ENCODE results near the gene ACACB. TPM values are rescaled to one million over a fixed set of nuclear protein-coding genes. Genes with fewer than 3 reads are reported as not detected.

ACACB gene
- polyA plus RNA-seq, 2 of the 4 experiments (the other 2 are of a cell fraction), result 6.8 to 7.6 TPM

GRCh38 chr12:109305547-109305946, 189.2 kb downstream of the ACACB start:
- H3K9me3 ChIP-seq, result no peaks in the 10 kb centered on the region
- FAIRE-seq (no peak), DNase-seq (ENCODE audit: low read depth in 1 of 2, low spot score in 1 of 2) (no peak), ATAC-seq (no peak)
- H3K4me2 ChIP-seq, result no peak overlapping the region
- no peak overlapping the region for H3K27ac ChIP-seq
- TF ChIP-seq, protein P1, sequence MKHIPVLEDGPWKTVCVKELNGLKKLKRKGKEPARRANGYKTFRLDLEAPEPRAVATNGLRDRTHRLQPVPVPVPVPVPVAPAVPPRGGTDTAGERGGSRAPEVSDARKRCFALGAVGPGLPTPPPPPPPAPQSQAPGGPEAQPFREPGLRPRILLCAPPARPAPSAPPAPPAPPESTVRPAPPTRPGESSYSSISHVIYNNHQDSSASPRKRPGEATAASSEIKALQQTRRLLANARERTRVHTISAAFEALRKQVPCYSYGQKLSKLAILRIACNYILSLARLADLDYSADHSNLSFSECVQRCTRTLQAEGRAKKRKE (CRISPR knock-in tag; IDR thresholded peaks at IDR 0.05; ENCODE audit: low read depth), result no peak
- TF ChIP-seq JUN (IDR thresholded peaks at IDR 0.05), result no peak
- TF ChIP-seq HEYL (CRISPR knock-in tag; IDR thresholded peaks at IDR 0.05), result no peak
- TF ChIP-seq FOSL2 (IDR thresholded peaks at IDR 0.05), result no peak
- TF ChIP-seq FOSL2 (CRISPR knock-in tag; IDR thresholded peaks at IDR 0.05), result peak; percentile 15; the same call in 1 of the 2 replicates
- ChIA-PET CTCF (interaction anchor here (1.1 to 1.4 kb wide), 4 partner anchors 8 to 193 kb away, joined by 3 to 5 read pairs (median 4); no protein-coding TSS in a partner anchor), POLR2A (no interaction called here)
- 58% methylated on average over 6 of the region's 6 CpGs for WGBS (ENCODE audit: missing lambda C conversion rate)
- H3K4me3 ChIP-seq, result no peak overlapping the region
- peaks cover 9% of the 10 kb centered on the region; the same call in 2 of the 3 replicates for H3K4me1 ChIP-seq

GRCh38 chr12:109307051-109307450, 190.7 kb downstream of the ACACB start:
- 71% methylated on average over 9 of the region's 9 CpGs for WGBS (ENCODE audit: missing lambda C conversion rate)
- Histone ChIP-seq H3K4me2 (no peak overlapping the region), H3K4me1 (peaks cover 14% of the 10 kb centered on the region; the same call in 2 of the 3 replicates), H3K27ac (no peak overlapping the region), H3K4me3 (no peak overlapping the region), H3K9me3 (no peaks in the 10 kb centered on the region)
- FAIRE-seq, result no peak
- no peak for TF ChIP-seq FOXS1 (CRISPR knock-in tag; IDR thresholded peaks at IDR 0.05)
- no peak for DNase-seq (ENCODE audit: low read depth in 1 of 2, low spot score in 1 of 2)
- ChIA-PET POLR2A (no interaction called here), CTCF (interaction anchor here (0.7 to 1.4 kb wide), 2 partner anchors 9 to 78 kb away, joined by 3 read pairs; no protein-coding TSS in a partner anchor)
- no peak for ATAC-seq

GRCh38 chr12:109308534-109309380, 192.4 kb downstream of the ACACB start, which contains the start of gene FOXN4:
Gene FOXN4, minus strand, starts transcription at chr12:109309284. Its CDS starts 963 bp downstream, at chr12:109308321.
- H3K9me3 ChIP-seq, result no peaks in the 10 kb centered on the region
- FAIRE-seq (no peak), ATAC-seq (peak; percentile 42 to 74; a peak in 3 of 6 replicates), DNase-seq (ENCODE audit: low read depth in 1 of 2, low spot score in 1 of 2) (peak in 1 of 2 experiments; percentile 43)
- H3K27ac ChIP-seq, result peak within 1 kb of the TSS; percentile 64 to 79
- peaks cover 14% of the 10 kb centered on the region; the same call in 2 of the 3 replicates for H3K4me1 ChIP-seq
- POLR2A ChIA-PET, result no interaction called here
- peak within 1 kb of the TSS; percentile 99 for H3K4me2 ChIP-seq
- CTCF ChIA-PET, result interaction anchor here (0.5 to 1.1 kb wide), 5 partner anchors 8 to 87 kb away, joined by 3 read pairs; no protein-coding TSS in a partner anchor
- WGBS (ENCODE audit: missing lambda C conversion rate), result 16% methylated on average over 28 of the region's 43 CpGs
- peak within 1 kb of the TSS; percentile 59 for H3K4me3 ChIP-seq
- no peak for TF ChIP-seq FOSB (CRISPR knock-in tag; IDR thresholded peaks at IDR 0.05)
- no peak for TF ChIP-seq NFE2L2 (conservative IDR thresholded peaks at IDR 0.05; ENCODE audit: low read length)
- TF ChIP-seq SREBF2 (IDR thresholded peaks at IDR 0.05), result no peak
- TF ChIP-seq POLR2AphosphoS2 (conservative IDR thresholded peaks at IDR 0.05; ENCODE audit: low read length), result no peak
- TF ChIP-seq USF2 (IDR thresholded peaks at IDR 0.05), result no peak
- no peak for TF ChIP-seq EHF (CRISPR knock-in tag; IDR thresholded peaks at IDR 0.05)
- no peak for TF ChIP-seq MAZ (IDR thresholded peaks at IDR 0.05; ENCODE audit: borderline replicate concordance, low read depth, low read length)
- TF ChIP-seq HOXB5 (CRISPR knock-in tag; IDR thresholded peaks at IDR 0.05), result no peak
- no peak for TF ChIP-seq RAD21 (conservative IDR thresholded peaks at IDR 0.05 in 1 of 2, IDR thresholded peaks at IDR 0.05 in 1 of 2)
- no peak for TF ChIP-seq POLR2A (IDR thresholded peaks at IDR 0.05; ENCODE audit: low read length)
- TF ChIP-seq CBX8 (IDR thresholded peaks at IDR 0.05), result peak; percentile 44; the same call in 1 of the 2 replicates
- TF ChIP-seq, protein P2, sequence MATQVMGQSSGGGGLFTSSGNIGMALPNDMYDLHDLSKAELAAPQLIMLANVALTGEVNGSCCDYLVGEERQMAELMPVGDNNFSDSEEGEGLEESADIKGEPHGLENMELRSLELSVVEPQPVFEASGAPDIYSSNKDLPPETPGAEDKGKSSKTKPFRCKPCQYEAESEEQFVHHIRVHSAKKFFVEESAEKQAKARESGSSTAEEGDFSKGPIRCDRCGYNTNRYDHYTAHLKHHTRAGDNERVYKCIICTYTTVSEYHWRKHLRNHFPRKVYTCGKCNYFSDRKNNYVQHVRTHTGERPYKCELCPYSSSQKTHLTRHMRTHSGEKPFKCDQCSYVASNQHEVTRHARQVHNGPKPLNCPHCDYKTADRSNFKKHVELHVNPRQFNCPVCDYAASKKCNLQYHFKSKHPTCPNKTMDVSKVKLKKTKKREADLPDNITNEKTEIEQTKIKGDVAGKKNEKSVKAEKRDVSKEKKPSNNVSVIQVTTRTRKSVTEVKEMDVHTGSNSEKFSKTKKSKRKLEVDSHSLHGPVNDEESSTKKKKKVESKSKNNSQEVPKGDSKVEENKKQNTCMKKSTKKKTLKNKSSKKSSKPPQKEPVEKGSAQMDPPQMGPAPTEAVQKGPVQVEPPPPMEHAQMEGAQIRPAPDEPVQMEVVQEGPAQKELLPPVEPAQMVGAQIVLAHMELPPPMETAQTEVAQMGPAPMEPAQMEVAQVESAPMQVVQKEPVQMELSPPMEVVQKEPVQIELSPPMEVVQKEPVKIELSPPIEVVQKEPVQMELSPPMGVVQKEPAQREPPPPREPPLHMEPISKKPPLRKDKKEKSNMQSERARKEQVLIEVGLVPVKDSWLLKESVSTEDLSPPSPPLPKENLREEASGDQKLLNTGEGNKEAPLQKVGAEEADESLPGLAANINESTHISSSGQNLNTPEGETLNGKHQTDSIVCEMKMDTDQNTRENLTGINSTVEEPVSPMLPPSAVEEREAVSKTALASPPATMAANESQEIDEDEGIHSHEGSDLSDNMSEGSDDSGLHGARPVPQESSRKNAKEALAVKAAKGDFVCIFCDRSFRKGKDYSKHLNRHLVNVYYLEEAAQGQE (IDR thresholded peaks at IDR 0.05), result peak; percentile 65; the same call in 1 of the 2 replicates
- TF ChIP-seq HOXB13 (CRISPR knock-in tag; IDR thresholded peaks at IDR 0.05; ENCODE audit: low read depth), result no peak
- no peak for TF ChIP-seq ZC3H11A (IDR thresholded peaks at IDR 0.05)
- TF ChIP-seq KDM5A (IDR thresholded peaks at IDR 0.05), result no peak
- no peak for TF ChIP-seq CTCF (IDR thresholded peaks at IDR 0.05)
- TF ChIP-seq SMC3 (IDR thresholded peaks at IDR 0.05), result no peak
- TF ChIP-seq, protein P3, sequence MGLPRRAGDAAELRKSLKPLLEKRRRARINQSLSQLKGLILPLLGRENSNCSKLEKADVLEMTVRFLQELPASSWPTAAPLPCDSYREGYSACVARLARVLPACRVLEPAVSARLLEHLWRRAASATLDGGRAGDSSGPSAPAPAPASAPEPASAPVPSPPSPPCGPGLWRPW (IDR thresholded peaks at IDR 0.05), result no peak
- no peak for TF ChIP-seq MYC (IDR thresholded peaks at IDR 0.05; ENCODE audit: borderline replicate concordance, low read length)
- TF ChIP-seq, protein P4, sequence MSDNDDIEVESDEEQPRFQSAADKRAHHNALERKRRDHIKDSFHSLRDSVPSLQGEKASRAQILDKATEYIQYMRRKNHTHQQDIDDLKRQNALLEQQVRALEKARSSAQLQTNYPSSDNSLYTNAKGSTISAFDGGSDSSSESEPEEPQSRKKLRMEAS (IDR thresholded peaks at IDR 0.05), result peak; percentile 60; the same call in 1 of the 2 replicates
